HepG2 (cell line): ENCODE data around the gene STK32C.

Experiments used
- SRF ChIP-seq: IDR thresholded peaks from 2 replicates; pipeline ENCODE4 v1.6.1; 2011; ENCODE audit warnings: mild to moderate bottlenecking, low read depth, low read length, moderate library complexity
- TF ChIP-seq, protein P1 (sequence below): sonication (generic); formaldehyde crosslinking; IDR thresholded peaks from 2 replicates; pipeline ENCODE4 v1.9.0; 2021; ENCODE audit warnings: missing genetic modification reagents, borderline replicate concordance

DNA sequence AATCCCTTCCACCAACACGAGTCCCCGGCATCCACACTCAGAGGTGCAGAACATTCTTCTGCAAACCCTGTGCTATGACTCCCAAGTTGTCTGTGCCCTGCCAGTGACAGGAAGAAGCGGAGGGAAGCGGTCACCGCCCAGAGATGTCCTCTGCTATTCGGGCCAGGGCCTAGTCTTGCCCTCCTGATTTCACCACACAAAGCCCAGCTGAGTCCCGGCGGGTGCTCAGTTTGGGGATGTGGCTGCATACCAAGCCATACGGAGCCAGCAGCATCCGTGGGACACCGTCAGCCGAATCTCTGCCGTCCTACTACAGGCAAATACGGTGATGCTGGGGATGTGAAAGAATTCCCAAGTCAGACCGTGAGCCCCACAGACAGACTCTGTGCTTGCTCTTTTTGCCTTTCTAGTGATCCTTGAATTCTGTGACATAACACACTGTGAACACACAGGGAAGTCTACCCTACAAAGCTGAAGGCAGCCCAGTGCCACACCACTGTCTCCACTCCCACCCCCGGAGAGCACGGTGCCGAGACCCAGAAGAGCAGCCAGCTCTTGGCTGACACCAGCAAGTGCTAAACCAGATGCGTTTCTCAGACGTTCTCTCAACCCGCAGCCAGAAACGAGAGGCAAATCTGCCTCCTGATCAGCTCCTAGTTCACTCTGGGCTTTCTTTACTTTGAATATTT lies 2.0 kb downstream of the STK32C start:
- TF ChIP-seq, protein P1, sequence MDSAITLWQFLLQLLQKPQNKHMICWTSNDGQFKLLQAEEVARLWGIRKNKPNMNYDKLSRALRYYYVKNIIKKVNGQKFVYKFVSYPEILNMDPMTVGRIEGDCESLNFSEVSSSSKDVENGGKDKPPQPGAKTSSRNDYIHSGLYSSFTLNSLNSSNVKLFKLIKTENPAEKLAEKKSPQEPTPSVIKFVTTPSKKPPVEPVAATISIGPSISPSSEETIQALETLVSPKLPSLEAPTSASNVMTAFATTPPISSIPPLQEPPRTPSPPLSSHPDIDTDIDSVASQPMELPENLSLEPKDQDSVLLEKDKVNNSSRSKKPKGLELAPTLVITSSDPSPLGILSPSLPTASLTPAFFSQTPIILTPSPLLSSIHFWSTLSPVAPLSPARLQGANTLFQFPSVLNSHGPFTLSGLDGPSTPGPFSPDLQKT (CRISPR knock-in tag) = no peak
- TF ChIP-seq SRF = no peak
